Stimulated activated CD4-positive, alpha-beta T cell treated with anti-CD3 and anti-CD28 coated beads, Interleukin-12 subunit alpha, Interleukin-12 subunit beta, amount 100 ng/mL, for 4 hours (primary cell): Measurements from ENCODE around the gene CIPC.

Source experiments
- DNase-seq: peaks from one replicate; pipeline ENCODE4 v3.0.0-alpha.2; 2020

CIPC gene

DNA sequence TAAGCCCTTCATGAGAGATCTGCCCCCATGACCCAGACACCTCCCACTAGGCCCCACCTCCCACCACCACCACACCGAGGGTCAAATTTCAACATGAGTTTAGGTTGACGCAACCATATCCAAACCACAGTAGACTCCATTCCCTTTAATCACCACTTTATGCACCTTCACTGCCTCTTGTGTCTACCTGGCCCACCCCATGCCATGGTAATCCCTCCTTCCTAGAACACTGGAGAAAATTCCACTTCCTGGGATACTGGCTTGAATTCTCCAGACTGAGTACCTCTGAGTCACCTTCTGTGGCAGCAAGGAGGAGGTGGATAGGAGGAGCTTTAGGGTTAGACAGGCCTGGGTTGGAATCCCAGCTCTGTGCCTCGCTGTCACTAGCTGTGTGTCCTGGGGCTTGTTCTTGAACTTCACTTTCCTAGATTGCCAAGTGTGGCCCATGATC lies 26.1 kb upstream of the CIPC start:
- DNase-seq, result no peak

DNA sequence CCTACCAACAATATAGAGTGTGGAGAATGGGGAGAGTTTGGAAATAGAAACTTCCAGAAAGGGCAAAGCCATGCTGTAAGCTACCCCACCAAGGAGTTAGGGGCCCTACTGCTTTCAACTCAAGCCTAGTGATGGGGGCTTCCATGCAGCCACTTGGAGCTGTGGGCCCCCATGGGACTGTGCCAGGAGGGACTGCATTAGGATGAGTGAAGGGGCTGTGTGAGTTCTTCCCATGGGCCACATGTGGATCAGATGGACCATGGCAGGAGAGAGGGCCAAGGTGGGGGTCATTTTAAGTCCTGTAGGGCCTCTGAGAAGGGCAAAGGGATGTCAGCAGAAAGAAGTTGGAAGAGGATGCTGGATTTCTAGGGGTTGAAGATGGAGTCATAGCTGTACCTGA lies 23.1 kb upstream of the CIPC start:
- DNase-seq, result no peak

DNA sequence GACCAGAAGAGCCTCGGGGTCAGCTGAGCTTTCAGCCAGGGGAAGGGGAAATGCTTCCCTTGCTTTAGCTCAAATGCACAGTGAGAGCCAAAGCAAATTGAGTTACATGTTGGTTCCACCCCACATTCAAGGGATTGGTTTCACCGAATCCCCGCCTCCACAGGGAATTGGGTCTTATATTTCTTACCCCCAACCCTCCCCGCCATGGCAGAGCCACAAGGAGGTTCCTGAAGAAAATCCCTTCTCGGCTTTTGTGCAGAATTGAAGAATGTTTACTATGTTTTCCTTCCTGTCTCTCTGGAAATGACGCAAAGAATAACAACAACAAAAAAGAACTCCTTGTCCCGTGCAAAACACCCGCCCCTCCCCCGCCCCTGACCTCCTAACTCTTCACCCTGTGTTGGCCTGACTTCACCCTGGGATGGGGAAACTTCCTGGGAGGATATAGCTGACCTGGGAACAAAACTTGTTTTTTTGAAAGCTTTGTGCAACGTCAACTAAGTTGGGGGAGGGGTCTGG lies 21.9 kb upstream of the CIPC start:
- DNase-seq, result no peak

DNA sequence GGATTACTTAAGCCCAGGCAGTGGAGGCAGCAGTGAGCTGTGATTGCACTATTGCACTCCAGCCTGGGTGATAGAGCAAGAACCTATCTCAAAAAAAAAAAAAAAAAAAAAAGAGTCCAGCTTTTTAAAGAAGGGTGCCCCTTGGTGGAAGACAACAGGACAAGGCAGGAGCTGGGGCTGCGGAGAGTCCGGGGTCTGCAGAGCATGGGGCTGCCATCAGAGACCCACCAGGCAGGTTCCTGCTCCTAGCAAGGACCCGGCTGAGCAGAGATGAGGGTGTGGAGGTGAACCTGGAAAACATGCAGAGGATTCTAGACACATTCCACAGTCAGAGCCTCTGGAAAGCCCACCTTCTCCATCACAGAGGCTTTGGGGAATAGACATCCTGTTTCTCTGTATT lies 21.0 kb upstream of the CIPC start:
- no peak for DNase-seq

DNA sequence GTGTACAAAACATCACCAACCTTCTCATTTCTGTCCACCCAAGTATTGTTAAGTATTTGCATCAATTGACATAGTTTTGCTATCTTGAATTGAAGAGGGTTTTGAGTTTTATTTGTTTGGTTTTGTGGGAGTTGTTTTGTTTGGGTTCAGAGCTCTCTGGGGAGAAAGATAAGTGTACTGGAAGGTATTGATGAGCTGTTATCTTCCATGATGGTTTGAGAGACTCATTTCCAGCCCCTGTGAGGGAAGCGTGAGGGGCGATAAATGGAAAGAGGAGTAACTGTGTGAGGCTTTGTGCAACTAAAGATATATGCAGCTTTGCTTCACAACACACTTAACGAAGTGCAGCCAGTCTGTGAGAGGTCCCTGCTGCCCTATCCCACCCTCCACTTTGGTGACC lies 15.7 kb upstream of the CIPC start:
- no peak for DNase-seq

DNA sequence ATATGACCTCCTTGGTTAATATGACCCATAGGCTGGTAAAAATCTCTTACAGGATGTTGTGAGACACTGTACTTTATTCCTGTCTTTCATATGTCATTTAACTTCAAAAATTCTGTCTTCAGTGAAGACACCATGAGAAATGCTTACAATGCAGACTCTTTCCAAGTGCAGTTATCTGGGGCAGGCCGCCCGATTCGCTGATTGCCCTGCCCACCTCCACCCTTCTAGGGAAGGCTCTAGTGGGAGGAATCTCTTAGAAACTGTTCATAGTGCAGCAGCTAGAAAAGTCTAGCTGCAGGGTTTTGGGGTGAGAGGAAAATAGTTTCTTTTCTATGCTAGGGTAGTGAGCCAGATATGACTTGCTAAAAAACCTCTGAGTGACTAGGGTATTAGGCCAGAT lies 15.0 kb upstream of the CIPC start:
- DNase-seq, result no peak

DNA sequence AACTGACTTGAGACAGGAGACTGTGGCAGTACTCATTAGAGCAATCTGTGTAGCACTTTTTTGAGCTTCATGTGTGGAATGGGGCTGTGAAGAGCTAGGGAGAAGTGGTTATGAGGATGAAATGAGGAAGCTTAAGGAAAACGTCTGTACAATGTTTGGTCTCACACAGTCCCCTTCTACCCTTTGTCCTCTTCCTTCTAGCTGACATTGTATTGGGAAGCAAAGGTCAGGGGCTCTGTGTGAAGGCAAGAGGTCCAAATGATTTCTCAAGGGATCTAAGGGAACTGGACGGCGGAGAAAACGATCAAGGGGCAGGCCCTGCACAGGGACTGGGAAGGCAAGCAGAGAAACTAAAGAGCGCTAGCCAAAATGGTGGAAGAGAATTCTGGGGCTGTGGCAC lies 13.1 kb upstream of the CIPC start:
- DNase-seq, result no peak

DNA sequence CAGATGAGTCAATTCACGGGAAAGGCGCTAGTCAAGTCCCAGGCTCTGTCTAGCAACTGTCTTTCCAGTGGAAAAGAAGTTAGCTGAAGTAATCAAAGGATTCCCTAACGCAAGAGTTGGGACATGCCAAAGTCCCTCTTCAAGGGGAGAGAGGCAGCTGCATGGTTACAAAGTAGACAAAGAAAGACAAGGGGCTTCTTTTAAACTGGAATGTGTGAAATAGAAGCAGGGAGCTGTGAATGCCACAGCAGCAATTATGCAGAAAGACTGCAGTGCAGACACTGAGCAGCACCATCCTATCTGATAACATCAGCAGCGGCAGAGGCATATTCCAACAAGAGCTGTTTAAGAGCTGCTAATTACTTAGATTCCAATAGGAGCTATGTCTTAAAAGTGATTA lies 12.5 kb upstream of the CIPC start:
- no peak for DNase-seq

DNA sequence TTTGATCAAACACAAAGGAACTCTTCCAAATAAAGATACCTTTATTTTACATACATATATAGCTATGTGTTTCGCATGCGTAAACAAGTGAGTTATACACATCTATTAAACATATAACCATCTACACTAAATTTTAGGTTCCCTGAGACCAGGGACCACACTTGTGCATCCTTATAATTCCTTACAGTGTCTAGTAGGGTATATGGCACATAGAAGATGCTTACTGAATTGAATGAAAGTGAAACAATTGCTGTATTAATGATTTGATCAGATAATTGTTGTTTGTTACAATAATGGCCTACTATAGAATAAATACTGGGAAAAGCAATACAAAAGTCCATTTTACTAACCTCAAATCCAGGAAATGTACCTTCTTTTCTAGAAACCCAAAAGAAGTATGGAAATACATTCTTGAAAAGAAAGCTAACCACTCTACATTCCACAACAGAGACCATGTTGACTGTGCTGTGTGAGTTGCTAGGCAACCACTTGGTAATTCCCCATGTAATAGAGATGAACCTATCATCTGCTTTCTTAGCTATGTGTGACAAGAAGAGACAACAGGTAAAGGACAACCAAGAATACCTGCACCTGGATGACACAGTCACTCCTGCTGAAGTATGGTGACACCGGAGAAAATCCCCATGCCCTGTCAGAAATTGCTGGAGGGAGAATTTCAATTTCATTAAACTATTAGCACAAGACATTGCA lies 11.9 kb upstream of the CIPC start:
- DNase-seq, result no peak

DNA sequence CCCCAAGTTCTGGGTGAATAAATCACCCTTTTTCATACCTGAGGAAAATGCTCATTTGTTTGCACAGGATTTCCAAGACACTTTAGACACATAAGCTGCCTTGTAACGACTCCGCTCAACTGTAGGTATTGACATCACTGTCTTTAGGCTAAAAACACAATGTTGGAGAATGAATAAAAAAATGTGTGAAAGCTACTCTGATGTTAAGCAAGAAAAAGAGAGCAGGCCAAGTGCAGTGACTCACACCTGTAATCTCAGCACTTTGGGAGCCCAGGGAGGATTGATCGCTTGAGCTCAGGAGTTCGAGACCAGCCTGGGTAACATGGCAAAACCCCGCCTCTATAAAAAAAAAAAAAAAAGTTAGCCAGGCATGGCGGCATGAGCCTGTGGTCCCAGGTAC lies 11.1 kb upstream of the CIPC start:
- no peak for DNase-seq

DNA sequence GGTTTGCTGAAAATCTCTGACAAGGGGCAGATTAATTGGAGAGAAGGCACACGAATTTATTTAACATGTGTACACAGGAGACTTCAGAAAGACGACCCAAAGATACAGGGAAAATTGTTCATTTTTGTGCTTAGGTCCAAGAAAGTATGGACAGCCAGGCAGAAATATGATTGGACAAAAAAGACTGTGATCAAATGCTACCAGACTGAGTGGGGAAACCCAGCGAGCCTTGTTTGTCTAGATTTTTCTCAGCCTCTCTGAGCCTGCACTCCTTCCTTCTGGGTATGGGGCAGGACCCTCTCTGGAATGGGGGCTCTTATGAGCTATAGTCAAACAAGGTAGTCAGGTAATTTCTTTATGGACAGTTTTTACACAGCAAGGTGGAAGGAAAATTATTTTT lies 10.4 kb upstream of the CIPC start:
- no peak for DNase-seq

DNA sequence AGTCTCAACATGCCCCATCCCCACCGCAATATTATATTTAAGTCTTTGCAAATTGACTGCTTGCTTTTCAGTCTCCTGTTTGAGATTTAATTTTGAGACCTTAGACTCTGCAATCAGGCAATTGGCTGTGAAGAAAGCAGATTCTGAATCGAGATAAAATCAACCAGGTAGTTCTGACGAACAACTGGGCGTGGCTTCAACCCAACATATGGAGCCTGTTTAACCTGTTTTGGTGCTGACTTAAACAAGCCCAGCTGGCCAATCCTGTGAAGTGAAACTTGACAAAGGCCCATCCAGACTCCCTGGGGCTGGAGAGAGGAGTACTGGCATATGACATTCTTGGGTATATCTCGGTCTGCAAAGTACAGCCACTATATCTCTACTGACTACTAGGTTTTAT lies 9.8 kb upstream of the CIPC start:
- DNase-seq, result no peak

DNA sequence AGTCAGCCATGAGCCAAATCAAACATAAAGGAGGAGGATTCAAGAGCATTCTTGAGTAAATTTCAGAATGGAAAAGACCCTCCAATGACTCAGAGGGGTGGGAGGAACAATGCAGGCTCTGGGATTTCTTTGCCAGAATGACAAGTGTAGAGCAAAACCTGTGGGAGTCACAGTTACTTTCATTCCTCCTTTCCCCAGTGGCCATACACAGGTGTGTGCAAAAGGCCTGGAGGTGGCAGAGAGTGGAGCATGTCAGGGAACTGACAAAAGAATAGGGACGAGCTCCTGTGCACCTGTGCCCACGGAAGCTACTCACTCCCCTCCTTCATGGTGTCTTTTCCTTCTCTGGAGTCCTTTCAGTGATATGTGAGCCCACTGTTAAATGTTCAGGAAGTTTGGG lies 9.4 kb upstream of the CIPC start:
- no peak for DNase-seq

DNA sequence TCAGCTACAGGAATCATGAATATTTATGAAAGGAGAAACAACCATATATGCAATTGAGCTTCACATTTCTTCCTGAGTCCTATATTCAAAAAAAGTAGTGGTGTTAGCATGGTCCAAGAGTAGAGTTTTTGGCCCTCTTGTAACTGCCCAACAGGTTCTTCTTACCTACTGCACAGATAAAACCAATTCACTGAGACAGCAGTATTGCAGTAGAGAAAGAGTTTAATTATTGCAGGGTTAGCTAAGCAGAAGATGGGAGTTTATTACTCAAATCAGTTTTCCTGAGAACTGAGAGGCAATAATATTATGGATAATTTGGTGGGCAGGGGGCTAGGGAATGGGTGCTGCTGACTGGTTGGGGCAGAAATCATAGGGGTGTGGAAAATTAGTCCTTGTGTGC lies 6.5 kb upstream of the CIPC start:
- DNase-seq, result no peak

DNA sequence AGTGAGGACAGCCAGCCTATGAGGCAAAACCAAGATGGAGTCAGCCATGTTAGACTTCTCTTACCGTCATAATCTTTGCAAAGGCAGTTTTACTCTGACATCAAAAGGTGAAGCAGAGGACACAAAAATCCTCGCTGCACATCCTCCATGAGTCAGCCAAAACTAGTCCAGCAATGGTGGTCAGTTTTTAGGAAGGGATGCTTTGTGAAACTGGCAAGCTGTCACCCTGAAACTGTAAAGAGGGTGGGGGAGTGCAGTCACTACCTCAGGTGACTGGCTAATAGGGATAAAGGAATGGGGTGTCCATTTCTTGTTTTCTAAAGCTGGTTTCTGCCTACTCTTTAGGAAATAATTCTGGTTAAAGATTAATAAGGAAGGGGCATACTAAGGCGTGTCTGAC lies 5.4 kb upstream of the CIPC start:
- no peak for DNase-seq

DNA sequence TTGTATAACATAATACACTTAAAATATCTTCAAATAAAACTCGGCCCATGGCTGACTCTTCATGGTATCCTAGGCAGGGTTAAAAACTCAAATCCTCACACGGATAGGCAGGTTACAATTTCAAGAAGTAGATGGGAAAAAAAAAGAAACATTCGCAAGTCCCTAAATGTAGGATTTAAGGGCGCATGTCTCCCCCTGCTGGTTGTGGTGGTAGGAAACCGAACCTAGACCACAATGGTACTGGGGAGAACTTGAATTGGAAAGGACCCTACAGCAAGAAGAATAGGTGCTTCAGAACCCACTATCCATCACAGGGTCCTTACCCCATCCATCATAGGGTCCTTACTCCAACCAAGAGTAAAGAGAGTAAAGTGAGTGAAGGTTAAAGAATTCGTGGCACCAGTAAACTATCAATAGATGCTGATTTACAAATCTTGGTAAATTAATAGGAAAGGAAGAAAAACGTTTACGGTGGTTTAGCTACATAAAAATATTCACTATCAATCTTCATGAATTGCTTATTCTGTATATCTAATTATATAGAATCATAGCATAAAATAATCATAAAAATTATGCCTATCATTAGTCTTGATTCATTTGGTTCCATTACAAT lies 3.3 kb upstream of the CIPC start:
- DNase-seq, result peak; percentile 71

DNA sequence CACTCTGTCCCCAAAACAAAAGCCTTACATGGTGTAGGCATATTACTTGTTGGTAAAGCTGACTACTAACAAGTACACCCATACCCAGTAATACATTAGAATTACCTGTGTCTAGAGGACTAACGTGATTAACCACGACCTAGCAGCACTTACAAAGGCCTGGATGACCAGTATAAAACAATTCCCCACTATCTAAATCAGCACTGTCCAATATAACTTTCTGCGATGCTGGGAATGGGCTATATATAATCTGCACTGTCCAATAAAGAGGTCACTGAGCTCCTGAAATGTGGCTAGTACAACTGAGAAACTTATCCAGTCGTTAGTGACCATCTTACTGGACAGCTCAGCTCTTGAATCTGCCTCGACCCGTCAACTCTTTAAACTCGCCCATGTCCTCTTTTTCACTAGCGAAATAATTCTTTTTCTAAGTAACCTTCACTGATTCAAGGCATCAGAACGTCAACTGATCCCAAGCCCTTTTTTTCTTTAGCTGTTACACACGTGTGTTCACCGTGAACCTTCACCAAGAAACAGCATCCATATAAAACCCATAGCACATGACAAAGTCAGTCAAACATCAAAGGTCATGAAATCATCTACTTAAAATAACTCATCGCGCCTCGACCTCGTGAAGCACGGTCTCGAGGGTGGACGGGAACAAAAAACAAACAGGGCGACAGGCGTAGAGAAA lies 905 bp upstream of the CIPC start:
- DNase-seq, result no peak

DNA sequence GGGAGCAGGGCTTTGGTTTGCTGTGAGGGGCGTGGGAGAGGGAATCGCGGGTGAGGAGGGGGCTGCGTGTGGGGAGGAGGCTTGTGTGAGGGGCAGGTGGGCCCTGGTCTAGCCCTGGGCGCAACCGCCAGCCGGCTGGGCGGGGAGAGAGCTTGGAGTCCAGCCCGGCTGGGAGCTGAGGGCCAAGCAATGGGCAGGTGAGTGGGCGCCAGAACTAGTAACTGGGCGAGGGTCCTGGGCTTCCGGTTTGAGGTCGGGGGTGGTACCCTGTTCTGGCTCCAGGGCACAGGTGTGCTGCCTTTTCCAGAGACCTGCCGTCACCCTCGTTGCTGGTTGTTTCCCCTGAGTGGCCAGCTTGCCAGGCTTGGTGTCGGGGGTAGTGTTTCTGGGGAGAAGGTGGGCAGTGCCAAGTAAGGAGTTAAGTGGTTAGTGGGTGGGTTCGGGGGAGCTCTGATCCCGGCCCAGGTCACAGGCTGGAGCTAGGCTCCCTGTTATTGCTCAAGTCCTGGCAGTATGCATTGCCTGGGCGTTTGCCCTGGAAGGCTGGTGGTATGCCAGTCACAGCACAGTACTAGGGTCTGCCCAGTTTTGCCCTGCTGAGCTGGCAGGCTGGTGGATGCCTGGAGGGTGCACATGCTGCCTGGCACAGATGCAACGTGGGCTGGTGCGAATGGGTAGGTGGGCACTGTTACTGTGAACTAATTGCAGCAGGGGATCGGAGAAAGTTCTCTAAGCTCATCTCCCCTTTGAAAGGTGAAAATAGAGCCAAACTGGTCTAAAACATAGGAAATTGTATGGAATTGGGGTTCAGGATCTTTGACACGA lies 683 bp downstream of the CIPC start:
- peak; percentile 10 for DNase-seq

DNA sequence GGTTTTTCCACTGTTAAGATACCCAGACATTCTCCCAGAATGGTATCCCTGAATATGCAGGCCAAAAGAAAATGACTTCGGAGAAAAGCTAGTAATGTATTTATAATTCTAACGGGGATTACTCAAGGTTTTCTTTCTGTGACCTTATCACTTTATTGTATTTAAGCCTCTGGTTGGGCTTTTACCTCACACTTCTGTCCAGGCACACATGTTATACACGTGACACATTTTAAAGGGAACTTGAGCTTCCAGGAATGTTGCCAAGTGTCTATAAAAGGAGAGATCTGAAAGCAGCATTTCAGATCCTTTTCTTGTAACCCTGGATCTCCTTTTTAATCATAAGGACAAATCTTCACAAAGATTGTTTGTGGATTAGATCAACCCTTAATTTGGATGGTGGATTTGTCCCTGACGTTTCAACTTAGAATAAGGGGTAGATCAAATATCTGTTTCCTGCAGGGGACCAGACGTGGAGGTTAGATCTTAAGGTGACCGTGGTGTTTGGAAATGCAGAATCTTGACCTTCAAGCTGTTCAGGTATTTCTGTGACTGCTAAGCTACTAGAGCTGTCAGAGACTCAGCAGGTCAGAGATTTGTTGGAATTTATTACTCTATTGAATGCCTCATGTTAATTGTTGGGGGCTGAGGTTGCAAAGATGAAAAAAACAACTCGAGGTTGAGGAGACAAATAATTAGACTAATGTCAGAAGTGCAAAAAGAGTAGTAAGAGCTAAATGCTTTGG lies 1.5 kb downstream of the CIPC start:
- no peak for DNase-seq

DNA sequence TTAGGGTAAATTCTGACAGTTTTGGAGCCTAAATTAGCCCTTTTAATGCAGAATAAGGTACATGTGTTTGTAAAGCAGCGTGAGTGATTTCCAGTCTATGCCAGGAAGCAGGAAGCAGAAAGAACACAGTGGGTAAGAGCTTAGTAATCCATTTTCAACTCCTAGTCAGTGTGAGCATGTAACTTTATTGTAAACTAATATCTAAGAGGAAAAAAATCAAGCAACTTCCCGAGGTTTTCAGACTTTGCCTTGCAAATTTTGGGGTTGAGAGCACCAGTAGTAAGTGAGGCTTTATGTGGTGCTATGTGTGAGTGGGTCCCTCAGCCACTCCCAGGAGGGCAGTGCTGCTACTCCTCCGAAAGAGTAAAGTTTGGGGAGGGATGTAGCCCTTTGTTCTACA lies 2.9 kb downstream of the CIPC start:
- no peak for DNase-seq

DNA sequence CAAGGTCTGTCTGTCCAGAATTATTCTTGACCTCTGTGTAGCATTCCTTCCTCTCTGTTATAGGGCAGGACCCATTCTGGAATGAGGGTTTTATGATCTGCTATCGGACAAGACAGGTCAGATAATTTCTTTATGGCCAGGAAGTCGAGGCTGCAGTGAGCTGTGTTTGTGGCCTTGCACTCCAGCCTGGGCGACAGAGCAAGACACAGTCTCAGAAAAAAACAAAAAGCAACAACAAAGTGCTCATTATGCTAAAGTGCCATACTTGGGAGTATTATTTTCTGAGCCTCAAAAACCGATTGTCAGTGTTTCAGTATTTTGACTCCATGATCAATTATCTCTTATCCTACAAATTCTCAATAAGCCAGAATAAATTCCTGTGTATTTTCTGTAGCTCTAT lies 4.1 kb downstream of the CIPC start:
- no peak for DNase-seq

DNA sequence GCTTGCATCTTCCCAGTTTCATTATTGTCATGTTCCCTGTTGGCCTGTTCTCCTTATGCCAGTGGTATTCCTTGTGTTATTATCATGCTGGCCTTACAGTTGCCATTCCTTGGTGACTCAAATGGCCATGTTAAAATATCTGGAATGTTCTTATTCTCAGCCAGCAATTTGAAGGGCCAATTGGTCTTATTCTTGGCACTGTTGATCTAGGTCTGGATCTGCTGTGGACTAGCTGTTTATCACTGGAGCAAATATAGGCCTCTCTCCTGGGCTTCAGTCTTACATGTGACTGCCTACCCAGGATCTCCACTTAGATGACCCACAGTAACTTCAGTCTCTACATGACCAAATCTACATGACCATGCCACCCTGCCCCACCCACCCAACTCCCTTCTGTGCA lies 5.4 kb downstream of the CIPC start:
- no peak for DNase-seq

DNA sequence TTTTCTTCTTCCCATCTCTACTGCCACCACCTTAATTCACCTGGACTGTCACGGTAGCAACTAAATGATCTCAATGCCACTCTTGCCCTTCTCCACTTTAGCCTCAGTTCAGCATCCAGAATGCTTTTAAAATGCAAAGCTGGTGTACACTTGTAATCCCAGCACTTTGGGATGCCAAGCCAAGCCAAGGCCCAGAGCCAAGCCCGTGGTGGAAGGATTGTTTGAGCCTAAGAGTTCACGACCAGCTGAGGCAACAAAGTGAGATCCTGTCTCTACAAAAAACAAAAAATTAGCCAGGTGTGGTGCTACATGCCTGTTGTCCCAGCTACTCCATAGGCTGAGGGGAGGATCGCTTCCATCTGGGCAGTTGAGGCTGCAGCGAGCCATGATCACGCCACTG lies 5.9 kb downstream of the CIPC start:
- DNase-seq, result no peak
